ENCODE data around the gene PPP2R2C.

DNA sequence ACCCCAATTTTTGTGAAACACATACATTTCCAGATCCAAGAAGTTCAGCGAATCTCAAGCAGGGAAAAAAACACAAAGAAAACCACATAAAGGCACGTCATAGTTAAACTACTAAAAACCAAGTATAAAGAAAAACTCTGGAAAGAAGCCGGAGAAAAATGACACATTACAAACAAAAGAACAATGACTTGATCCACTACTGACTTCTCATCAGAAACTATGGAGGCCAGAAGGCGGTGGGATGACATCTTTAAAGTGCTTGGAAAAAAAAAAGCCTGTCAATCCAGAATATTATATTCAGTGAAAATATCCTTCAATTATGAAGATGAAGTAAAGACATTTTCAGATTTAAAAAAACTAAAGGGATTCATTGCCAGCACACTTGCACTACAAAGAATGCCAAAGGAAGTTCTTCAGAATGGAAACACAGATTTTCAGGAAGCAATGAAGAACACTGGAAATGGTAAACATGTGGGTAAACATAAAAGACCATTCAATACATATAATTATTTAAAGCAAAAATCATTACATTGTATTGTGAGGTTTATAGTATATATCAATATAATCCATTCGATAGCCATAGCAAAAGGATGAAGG lies 32.6 kb upstream of the PPP2R2C start:
- TF ChIP-seq POLR2AphosphoS5 (IDR thresholded peaks at IDR 0.05; ENCODE audit: low read depth): no peak
- TF ChIP-seq, protein P1, sequence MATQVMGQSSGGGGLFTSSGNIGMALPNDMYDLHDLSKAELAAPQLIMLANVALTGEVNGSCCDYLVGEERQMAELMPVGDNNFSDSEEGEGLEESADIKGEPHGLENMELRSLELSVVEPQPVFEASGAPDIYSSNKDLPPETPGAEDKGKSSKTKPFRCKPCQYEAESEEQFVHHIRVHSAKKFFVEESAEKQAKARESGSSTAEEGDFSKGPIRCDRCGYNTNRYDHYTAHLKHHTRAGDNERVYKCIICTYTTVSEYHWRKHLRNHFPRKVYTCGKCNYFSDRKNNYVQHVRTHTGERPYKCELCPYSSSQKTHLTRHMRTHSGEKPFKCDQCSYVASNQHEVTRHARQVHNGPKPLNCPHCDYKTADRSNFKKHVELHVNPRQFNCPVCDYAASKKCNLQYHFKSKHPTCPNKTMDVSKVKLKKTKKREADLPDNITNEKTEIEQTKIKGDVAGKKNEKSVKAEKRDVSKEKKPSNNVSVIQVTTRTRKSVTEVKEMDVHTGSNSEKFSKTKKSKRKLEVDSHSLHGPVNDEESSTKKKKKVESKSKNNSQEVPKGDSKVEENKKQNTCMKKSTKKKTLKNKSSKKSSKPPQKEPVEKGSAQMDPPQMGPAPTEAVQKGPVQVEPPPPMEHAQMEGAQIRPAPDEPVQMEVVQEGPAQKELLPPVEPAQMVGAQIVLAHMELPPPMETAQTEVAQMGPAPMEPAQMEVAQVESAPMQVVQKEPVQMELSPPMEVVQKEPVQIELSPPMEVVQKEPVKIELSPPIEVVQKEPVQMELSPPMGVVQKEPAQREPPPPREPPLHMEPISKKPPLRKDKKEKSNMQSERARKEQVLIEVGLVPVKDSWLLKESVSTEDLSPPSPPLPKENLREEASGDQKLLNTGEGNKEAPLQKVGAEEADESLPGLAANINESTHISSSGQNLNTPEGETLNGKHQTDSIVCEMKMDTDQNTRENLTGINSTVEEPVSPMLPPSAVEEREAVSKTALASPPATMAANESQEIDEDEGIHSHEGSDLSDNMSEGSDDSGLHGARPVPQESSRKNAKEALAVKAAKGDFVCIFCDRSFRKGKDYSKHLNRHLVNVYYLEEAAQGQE (IDR thresholded peaks at IDR 0.05; ENCODE audit: insufficient replicate concordance, low read depth): no peak
- TF ChIP-seq, protein P2, sequence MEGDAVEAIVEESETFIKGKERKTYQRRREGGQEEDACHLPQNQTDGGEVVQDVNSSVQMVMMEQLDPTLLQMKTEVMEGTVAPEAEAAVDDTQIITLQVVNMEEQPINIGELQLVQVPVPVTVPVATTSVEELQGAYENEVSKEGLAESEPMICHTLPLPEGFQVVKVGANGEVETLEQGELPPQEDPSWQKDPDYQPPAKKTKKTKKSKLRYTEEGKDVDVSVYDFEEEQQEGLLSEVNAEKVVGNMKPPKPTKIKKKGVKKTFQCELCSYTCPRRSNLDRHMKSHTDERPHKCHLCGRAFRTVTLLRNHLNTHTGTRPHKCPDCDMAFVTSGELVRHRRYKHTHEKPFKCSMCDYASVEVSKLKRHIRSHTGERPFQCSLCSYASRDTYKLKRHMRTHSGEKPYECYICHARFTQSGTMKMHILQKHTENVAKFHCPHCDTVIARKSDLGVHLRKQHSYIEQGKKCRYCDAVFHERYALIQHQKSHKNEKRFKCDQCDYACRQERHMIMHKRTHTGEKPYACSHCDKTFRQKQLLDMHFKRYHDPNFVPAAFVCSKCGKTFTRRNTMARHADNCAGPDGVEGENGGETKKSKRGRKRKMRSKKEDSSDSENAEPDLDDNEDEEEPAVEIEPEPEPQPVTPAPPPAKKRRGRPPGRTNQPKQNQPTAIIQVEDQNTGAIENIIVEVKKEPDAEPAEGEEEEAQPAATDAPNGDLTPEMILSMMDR (IDR thresholded peaks at IDR 0.05; ENCODE audit: insufficient read depth, low read length): no peak
- TF ChIP-seq GABPA (IDR thresholded peaks at IDR 0.05; ENCODE audit: low read depth): no peak

All from HL-60 (cell line).